Upper lobe of left lung (tissue), 4 donors: ENCODE data around the gene NATD1.
A peak's percentile ranks its signal among the peaks of the same experiment; 100 is the strongest.

Experiments used
- POLR2A ChIP-seq, 4 donors: fragments of 450-650 bp; IDR thresholded peaks; one replicate each; pipeline ENCODE4 v1.5.1; 2016 to 2017; ENCODE audit warnings: antibody characterized with exemption in 4 of 4, mild to moderate bottlenecking in 2 of 4
- POLR2AphosphoS5 ChIP-seq, 2 donors: sonication (generic); formaldehyde crosslinking; IDR thresholded peaks; one replicate each; pipeline ENCODE4 v1.5.1; 2017; ENCODE audit warnings: antibody characterized with exemption in 2 of 2
- TF ChIP-seq, protein P1 (sequence below), 6 experiments: fragments of 450-650 bp in 4 of 6; fragments of 200-600 bp in 2 of 6; sonication (generic) in 2 of 6; IDR thresholded peaks; one replicate each; pipeline ENCODE4 v1.5.1; 2016 to 2019; ENCODE audit warnings: antibody characterized with exemption in 6 of 6

- peak; percentile 43 to 99 (median 96) for TF ChIP-seq POLR2A (IDR thresholded peaks at IDR 0.05)
- peak; percentile 82 to 93 for TF ChIP-seq POLR2AphosphoS5 (IDR thresholded peaks at IDR 0.05)
- TF ChIP-seq, protein P1, sequence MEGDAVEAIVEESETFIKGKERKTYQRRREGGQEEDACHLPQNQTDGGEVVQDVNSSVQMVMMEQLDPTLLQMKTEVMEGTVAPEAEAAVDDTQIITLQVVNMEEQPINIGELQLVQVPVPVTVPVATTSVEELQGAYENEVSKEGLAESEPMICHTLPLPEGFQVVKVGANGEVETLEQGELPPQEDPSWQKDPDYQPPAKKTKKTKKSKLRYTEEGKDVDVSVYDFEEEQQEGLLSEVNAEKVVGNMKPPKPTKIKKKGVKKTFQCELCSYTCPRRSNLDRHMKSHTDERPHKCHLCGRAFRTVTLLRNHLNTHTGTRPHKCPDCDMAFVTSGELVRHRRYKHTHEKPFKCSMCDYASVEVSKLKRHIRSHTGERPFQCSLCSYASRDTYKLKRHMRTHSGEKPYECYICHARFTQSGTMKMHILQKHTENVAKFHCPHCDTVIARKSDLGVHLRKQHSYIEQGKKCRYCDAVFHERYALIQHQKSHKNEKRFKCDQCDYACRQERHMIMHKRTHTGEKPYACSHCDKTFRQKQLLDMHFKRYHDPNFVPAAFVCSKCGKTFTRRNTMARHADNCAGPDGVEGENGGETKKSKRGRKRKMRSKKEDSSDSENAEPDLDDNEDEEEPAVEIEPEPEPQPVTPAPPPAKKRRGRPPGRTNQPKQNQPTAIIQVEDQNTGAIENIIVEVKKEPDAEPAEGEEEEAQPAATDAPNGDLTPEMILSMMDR (IDR thresholded peaks at IDR 0.05), result peak in 1 of 6 experiments; percentile 23
Measured at GRCh38 chr17:21284319-21285163, 31.3 kb upstream of the NATD1 start, which contains the start of gene MAP2K3.
